CD4-positive, CD25-positive, alpha-beta regulatory T cell (primary cell): ENCODE data around the gene SOCS3. TPM values are rescaled to one million over a fixed set of nuclear protein-coding genes. Genes with fewer than 3 reads are reported as not detected.
A peak's percentile ranks its signal among the peaks of the same experiment; 100 is the strongest.

Source experiments
- ATAC-seq, 2 donors: fragments of 150-1000 bp; cut with Tn5 transposase; one replicate each; pipeline ENCODE4 v1.10.0; 2021; ENCODE audit warnings: low read depth in 2 of 2, moderate number of reproducible peaks in 2 of 2, moderate library complexity in 1 of 2
- DNase-seq, 3 donors: peaks; one replicate each; pipeline versions ENCODE4 v3.0.0 to v3.0.0-alpha.2; 2012 to 2022; ENCODE audit warnings: mixed read lengths in 1 of 3
- H3K27ac ChIP-seq: one replicate; pipeline ENCODE4 v1.7.0; 2013; ENCODE audit warnings: mild to moderate bottlenecking, low read length; ENCODE audit not compliant: insufficient read depth, poor library complexity, severe bottlenecking
- H3K27me3 ChIP-seq: one replicate; pipeline ENCODE4 v1.7.0; 2013; ENCODE audit warnings: low read length; ENCODE audit not compliant: control insufficient read depth, insufficient read depth
- H3K36me3 ChIP-seq: one replicate; pipeline ENCODE4 v1.7.0; 2013; ENCODE audit warnings: mild to moderate bottlenecking, low read length, moderate library complexity; ENCODE audit not compliant: control insufficient read depth, insufficient read depth
- H3K4me1 ChIP-seq: 2 replicates; pipeline ENCODE4 v1.7.0; 2013; ENCODE audit warnings: mild to moderate bottlenecking, low read length; ENCODE audit not compliant: insufficient read depth, control insufficient read depth, poor library complexity, severe bottlenecking
- H3K4me3 ChIP-seq: one replicate; pipeline ENCODE4 v1.7.0; 2013; ENCODE audit warnings: low read depth, mild to moderate bottlenecking, low read length, moderate library complexity
- H3K9me3 ChIP-seq, 2 experiments: 1 replicate in 1 of 2; 2 replicates in 1 of 2; pipeline ENCODE4 v1.7.0; 2013; ENCODE audit warnings: low read length in 2 of 2, mild to moderate bottlenecking in 1 of 2, moderate library complexity in 1 of 2; ENCODE audit not compliant: control insufficient read depth in 2 of 2
- H3K27ac Mint-ChIP-seq, 3 donors: one replicate each; pipeline ENCODE4 v1.8.0; 2020 to 2022; ENCODE audit warnings: mild to moderate bottlenecking in 3 of 3, mixed read lengths in 3 of 3, moderate library complexity in 2 of 3
- H3K27me3 Mint-ChIP-seq: one replicate; pipeline ENCODE4 v1.8.0; 2022; ENCODE audit warnings: mild to moderate bottlenecking, mixed read lengths
- H3K36me3 Mint-ChIP-seq: one replicate; pipeline ENCODE4 v1.8.0; 2020; ENCODE audit warnings: mixed read lengths
- H3K4me1 Mint-ChIP-seq, 4 donors: one replicate each; pipeline ENCODE4 v1.8.0; 2020 to 2022; ENCODE audit warnings: mixed read lengths in 4 of 4, mild to moderate bottlenecking in 1 of 4
- H3K4me3 Mint-ChIP-seq, 4 donors: one replicate each; pipeline ENCODE4 v1.8.0; 2020 to 2022; ENCODE audit warnings: mild to moderate bottlenecking in 4 of 4, mixed read lengths in 4 of 4, moderate library complexity in 3 of 4
- H3K9me3 Mint-ChIP-seq, 7 donors: one replicate each; pipeline ENCODE4 v1.8.0; 2020 to 2022; ENCODE audit warnings: mixed read lengths in 7 of 7, mild to moderate bottlenecking in 3 of 7, moderate library complexity in 2 of 7
- polyA plus RNA-seq, 4 donors: library from polyadenylated mRNA; unstranded; fragments of 300-500 nt; fragmentation: Illumina TruSeq; gene quantifications; one replicate each; pipeline ENCODE4 v1.2.3, GENCODE V29; 2021
- total RNA-seq: library from RNA; stranded (reverse); gene quantifications from one replicate; pipeline ENCODE4 v1.2.3, GENCODE V29; 2022

Gene SOCS3
- total and polyA plus RNA-seq, 5 donors from 2014 or later = 26.4 to 218 (median 70.3) TPM

DNA sequence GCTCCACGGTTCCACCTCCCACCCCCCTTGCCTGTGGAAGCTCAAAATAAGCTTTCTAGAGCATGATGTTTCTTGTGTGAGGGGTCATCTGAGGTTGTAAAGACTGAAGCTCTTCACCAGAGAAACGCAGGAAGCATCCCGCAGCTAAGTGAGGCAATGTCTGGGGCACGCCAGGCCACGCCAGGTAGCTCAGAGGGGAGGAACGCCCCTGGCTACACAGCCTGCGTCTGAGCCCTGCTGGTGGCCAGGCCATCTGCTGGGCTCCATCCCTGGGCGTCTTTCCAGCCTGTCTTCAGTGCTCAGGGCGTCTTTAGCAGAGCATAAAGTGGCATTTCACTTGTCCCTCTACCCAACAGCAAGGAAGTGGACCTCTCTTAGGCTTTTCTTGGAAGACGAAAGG lies 15.2 kb downstream of the SOCS3 start:
- no peak overlapping the region for H3K4me3 ChIP-seq
- DNase-seq = no peak
- no peak for ATAC-seq
- H3K27ac Mint-ChIP-seq = peak overlapping the region; percentile 89 to 95 (median 90)
- peaks cover 24 to 84% (median 49%) of the 10 kb centered on the region in 4 donors for H3K4me1 Mint-ChIP-seq
- peaks cover 84% of the 10 kb centered on the region for H3K4me1 ChIP-seq
- no peaks in the 10 kb centered on the region for H3K36me3 Mint-ChIP-seq
- H3K9me3 Mint-ChIP-seq = no peaks in the 10 kb centered on the region
- H3K27ac ChIP-seq = peak overlapping the region; percentile 88
- no peaks in the 10 kb centered on the region for H3K9me3 ChIP-seq
- H3K27me3 Mint-ChIP-seq = no peaks in the 10 kb centered on the region
- H3K4me3 Mint-ChIP-seq = peak overlapping the region; percentile 46 to 82 (median 64)
- H3K27me3 ChIP-seq = no peaks in the 10 kb centered on the region
- no peaks in the 10 kb centered on the region for H3K36me3 ChIP-seq

DNA sequence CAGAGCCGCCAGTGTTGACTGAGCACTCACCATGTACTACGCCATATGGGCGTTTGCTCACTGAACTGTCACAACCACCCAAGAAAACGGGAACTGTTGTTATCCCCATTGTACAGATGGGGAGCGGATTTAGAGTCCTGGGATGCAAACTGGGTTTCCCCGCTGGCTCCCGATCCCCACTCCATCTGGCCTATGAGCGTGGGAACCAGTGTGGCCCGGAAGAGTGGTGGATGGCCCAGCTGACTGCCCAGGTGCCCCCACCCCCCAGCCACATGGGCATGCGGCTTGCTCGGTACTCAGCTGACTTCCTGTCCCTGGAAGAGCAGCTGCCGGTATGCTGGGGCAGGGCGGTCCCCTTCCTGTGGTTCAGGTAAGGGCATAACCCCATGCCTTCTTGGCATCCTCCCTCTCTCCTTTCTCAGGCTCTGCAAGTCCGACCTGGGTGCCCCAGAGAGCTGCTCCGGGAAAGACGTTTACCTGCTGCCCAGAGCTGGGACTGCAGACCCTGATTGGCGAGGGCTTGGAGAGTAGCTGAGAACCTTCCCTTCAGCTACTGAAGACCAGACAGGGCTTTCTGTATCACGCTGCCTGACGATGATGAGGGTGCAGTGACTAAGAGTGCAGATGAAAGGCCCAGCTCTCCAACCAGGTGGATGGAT lies 16.2 kb downstream of the SOCS3 start:
- H3K4me1 Mint-ChIP-seq = peaks cover 25 to 85% (median 51%) of the 10 kb centered on the region in 4 donors
- H3K27me3 Mint-ChIP-seq = no peaks in the 10 kb centered on the region
- H3K27me3 ChIP-seq = no peaks in the 10 kb centered on the region

DNA sequence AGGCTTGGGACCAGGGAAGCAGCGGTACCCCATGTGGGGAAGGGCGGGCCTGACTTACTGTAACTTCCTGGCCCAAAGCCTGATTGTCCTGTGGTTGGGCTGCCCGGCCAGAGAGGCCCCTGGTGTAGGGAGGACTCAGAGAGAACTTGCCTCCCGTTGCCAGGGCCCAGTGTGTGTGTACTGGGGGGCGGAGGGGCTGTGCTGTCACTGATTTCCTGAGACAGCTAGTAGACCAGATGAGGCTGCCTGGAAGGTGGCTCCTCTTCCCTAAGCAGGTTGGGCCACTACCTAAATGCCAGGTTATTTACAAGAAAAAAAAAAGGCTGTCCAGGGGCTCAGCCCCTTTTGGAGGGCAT lies 16.7 kb downstream of the SOCS3 start:
- peak; percentile 1 to 14 for ATAC-seq
- Histone ChIP-seq H3K27ac (peak overlapping the region; percentile 88), H3K4me3 (peak overlapping the region; percentile 54)

More for the DNA sequence above, 16.2 kb downstream of the SOCS3 start:
- peaks cover 93% of the 10 kb centered on the region for H3K4me1 ChIP-seq
- no peaks in the 10 kb centered on the region for H3K36me3 ChIP-seq
- ATAC-seq (peak; percentile 88 to 91), DNase-seq (peak; percentile 65 to 96 (median 86))
- no peaks in the 10 kb centered on the region for H3K9me3 ChIP-seq
- peak overlapping the region; percentile 67 for H3K4me3 ChIP-seq
- peak overlapping the region; percentile 88 for H3K27ac ChIP-seq
- Mint-ChIP-seq H3K9me3 (no peaks in the 10 kb centered on the region), H3K4me3 (peak overlapping the region; percentile 81 to 94 (median 88)), H3K27ac (peak overlapping the region; percentile 95 to 97 (median 97)), H3K36me3 (no peaks in the 10 kb centered on the region)

DNA sequence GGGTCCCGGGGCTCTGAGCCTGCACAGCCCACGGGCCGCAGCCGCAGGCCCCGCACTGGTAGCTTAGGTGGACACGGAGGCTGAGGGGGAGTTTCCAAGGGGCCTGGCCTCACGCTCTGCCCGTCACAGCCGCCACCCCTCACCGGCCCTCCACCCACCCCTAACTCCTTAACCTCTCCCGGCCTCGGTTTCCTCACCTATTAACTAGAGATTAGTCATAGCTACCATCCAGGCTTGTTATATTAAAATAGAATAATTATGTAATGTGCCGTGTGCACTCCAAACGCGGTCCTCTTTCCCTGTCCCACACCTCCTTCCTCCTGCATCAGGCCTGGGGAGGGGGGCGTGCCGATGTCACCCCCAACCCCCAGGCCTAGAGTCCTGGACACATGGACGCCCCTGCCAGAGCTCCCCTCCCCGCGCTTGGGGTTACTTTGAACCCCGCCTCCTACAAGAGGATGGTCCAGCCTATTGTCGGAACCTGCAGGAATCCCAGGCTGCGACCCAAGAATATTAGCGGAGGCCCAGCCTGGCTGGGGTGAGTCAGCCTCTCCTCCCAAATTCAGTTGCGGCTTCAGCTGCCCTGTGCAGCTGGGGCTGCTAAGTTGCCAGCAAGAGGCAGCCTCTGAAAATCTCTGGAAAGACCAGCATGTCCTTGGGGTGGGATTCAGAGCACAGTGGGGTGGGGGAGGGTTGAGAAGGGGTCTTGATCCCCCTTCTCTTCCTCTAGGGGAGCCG lies 17.3 kb downstream of the SOCS3 start:
- H3K27ac Mint-ChIP-seq = peak overlapping the region; percentile 95 to 97 (median 97)
- no peaks in the 10 kb centered on the region for H3K9me3 ChIP-seq
- H3K4me1 Mint-ChIP-seq = peaks cover 20 to 85% (median 48%) of the 10 kb centered on the region in 4 donors
- no peak overlapping the region for H3K4me3 ChIP-seq
- H3K27me3 Mint-ChIP-seq = no peaks in the 10 kb centered on the region
- H3K4me1 ChIP-seq = peaks cover 90% of the 10 kb centered on the region
- ATAC-seq (no peak), DNase-seq (no peak)
- no peaks in the 10 kb centered on the region for H3K36me3 ChIP-seq
- H3K27ac ChIP-seq = peak overlapping the region; percentile 88
- no peaks in the 10 kb centered on the region for H3K27me3 ChIP-seq
- H3K4me3 Mint-ChIP-seq = peak overlapping the region; percentile 81 to 94 (median 88)
- no peaks in the 10 kb centered on the region for H3K36me3 Mint-ChIP-seq
- no peaks in the 10 kb centered on the region for H3K9me3 Mint-ChIP-seq

More for the DNA sequence above, 16.7 kb downstream of the SOCS3 start:
- no peaks in the 10 kb centered on the region for H3K27me3 ChIP-seq
- no peaks in the 10 kb centered on the region for H3K27me3 Mint-ChIP-seq
- no peaks in the 10 kb centered on the region for H3K36me3 Mint-ChIP-seq
- peaks cover 22 to 85% (median 50%) of the 10 kb centered on the region in 4 donors for H3K4me1 Mint-ChIP-seq
- no peak for DNase-seq
- no peaks in the 10 kb centered on the region for H3K9me3 Mint-ChIP-seq
- no peaks in the 10 kb centered on the region for H3K36me3 ChIP-seq
- peak overlapping the region; percentile 95 to 97 (median 97) for H3K27ac Mint-ChIP-seq
- H3K4me1 ChIP-seq = peaks cover 94% of the 10 kb centered on the region
- H3K4me3 Mint-ChIP-seq = peak overlapping the region; percentile 81 to 94 (median 88)
- no peaks in the 10 kb centered on the region for H3K9me3 ChIP-seq

DNA sequence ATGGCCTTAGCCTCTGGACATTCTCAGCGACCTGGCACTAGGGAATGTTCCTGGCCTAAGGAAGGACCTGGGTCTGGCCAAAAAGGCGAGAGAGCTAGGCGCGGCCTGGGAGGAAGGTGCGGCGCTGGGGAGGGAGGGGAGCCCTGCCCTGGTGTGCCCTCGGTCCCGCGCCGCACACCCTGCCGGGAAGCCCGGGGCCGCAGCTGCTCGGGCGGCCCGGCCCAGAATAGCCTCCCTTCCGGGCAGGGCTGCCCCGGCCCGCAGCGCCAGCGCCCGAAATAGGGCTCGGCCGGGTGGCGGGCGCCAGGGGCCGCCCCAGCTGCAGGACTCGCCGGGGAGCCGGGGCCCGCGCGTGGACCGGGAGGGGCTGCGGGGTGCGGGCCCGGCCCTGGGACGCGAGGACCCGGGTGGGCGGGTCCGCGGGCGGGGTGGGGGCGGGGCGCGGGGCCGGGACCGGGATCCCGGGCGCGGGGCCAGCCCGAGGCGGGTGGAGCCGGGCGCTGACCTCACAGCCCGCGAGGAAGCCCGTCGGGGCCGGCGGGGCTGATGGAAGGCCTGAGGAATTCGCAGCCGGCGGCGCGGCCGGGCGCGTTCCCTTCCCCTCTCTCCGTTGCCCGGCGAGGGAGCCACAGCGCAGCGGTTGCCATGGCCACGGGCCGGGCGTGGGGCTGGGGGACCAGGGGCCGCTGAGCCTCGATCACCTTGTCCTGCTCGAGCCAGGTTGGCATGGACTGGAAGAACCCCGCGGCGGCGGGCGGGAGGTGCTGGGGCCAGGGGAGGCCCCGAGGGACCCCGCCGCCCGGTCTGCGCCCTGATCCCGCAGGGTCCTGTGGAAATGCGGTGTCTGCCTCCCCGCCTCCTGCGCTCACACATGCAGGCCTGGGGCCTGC lies 18.1 kb downstream of the SOCS3 start:
- DNase-seq (peak in 1 of 3 donors; percentile 30), ATAC-seq (no peak)
- H3K36me3 ChIP-seq = no peaks in the 10 kb centered on the region
- Mint-ChIP-seq H3K4me3 (peak overlapping the region in 3 of 4 donors; percentile 39 to 91 (median 62)), H3K27ac (no peak overlapping the region), H3K9me3 (no peaks in the 10 kb centered on the region), H3K4me1 (peaks cover 20 to 80% (median 42%) of the 10 kb centered on the region in 4 donors), H3K27me3 (no peaks in the 10 kb centered on the region), H3K36me3 (no peaks in the 10 kb centered on the region)
- peaks cover 83% of the 10 kb centered on the region for H3K4me1 ChIP-seq
- H3K27ac ChIP-seq = peak overlapping the region; percentile 88
- no peak overlapping the region for H3K4me3 ChIP-seq
- H3K27me3 ChIP-seq = no peaks in the 10 kb centered on the region
- no peaks in the 10 kb centered on the region for H3K9me3 ChIP-seq

DNA sequence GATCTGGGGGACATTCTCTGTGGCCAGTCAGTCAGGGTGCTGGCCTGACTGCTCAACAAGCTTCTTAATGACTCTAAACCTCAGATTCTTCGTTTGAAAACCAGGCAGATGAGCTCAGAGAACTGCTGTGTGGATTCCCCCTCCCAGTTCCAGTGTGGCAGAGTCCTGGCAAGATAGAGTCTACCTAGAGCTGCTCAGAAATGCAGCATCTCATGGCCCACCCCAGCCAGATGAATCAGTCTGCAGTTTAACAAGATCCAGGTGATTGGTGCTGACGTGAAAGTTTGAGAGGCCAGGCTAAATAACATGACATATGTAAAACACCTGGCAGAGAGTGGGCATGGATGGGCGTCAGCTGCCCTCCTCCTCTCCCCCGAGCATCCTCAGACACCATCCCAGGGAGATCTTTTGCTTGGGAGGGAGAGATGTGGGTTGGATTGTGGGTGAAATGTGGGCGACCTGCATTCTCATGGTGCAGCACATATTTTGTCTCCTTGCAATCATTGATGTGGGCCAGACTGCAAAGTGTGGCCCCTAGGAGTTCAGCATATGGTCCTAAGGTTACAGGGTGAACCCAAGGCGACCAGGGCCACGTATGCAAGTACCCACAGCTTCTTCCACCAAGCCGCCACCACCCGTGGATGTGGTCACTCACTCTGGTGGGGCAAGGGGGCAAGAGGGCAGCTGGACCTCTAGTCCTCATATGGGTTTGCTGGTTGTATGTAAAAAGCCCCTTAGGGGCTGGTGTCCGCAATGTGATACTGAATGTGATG lies 19.5 kb downstream of the SOCS3 start:
- H3K9me3 ChIP-seq = no peaks in the 10 kb centered on the region
- H3K4me3 ChIP-seq = no peak overlapping the region
- no peak for DNase-seq
- H3K9me3 Mint-ChIP-seq = no peaks in the 10 kb centered on the region
- ATAC-seq = no peak
- H3K4me1 ChIP-seq = peaks cover 69% of the 10 kb centered on the region
- H3K4me1 Mint-ChIP-seq = peaks cover 17 to 69% (median 36%) of the 10 kb centered on the region in 4 donors
- H3K27ac ChIP-seq = no peak overlapping the region
- H3K27me3 Mint-ChIP-seq = no peaks in the 10 kb centered on the region
- no peaks in the 10 kb centered on the region for H3K36me3 Mint-ChIP-seq
- H3K36me3 ChIP-seq = no peaks in the 10 kb centered on the region
- H3K27ac Mint-ChIP-seq = peak overlapping the region; percentile 80 to 92 (median 92)
- no peaks in the 10 kb centered on the region for H3K27me3 ChIP-seq
- H3K4me3 Mint-ChIP-seq = peak overlapping the region; percentile 49 to 84 (median 82)
